HL-60/S4 treated with phorbol 12-myristate 13-acetate at 8.2 ng/mL for 4 days and 3 days (cell line): ENCODE measurements around the gene RGS6.

Source experiments
- in situ Hi-C: fragments of 300-500 bp; cut with MboI; formaldehyde crosslinking; loops from 2 replicates; pipeline ENCODE4 v1.15.0; 2022; ENCODE audit warnings: low sequenced_read_pairs

RGS6 gene

DNA sequence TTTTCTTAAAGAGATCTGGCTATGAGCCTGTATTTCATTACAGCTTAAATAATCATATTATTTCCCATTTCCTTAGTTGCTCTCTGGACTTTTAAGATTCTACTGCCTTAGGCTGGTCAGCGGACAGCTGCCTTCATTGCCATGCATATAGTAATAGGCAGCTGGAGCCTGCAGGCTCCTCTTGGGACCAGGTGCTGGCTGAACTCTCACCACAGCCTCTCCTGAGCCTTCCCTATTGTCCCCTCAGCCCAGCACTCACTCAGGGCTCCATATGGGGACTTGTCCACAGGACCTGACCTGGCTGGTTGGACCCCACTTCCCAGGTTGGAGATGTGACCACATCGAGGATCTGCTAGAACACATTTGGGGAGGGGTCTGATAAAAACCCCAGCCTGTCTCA lies 556.3 kb downstream of the RGS6 start:
- in situ Hi-C loops = no loop called here

- in situ Hi-C loops = no loop called here
Measured at GRCh38 chr14:72492196-72492595, 560.0 kb downstream of the RGS6 start.

DNA sequence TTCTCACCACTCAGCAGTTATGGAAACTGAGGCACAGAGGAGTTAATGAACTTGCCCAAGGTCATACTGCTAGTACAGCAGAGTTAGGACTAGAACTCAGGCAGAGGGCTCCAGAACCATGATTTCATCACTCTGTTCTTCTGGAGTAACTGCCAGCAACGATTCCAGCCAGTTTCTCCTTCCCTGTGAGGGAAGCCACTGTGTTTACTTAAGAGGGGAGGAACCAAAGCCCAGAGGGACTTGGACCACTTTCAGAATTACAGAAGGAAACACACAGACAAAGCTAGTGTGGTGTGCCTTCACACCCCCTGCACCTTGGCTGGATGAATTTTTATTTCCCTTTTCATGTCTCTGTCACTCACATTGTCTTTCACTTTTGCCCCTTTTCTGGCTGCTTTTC lies 563.4 kb downstream of the RGS6 start:
- in situ Hi-C loops = no loop called here

DNA sequence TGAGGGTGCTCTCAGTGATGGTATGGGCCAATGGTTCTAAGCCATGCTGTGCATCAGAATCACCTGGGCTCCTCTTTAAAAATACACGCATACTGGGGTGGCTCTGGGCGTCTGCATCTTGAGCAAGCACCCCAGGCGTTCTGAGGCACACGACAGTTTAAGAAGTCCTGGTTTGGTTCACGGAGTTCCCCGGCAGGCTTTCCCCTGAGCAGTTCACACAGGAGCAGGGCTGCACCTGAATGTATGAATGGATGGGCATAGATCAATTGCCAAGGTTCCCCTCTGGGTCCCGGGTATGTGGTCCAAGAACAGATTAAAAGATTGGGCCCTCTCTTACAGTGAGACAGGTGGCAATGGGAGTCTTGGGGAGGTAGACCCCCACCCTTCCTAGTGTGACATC lies 566.4 kb downstream of the RGS6 start:
- in situ Hi-C loops = no loop called here

GRCh38 chr14:72499746-72500145 lies 567.5 kb downstream of the RGS6 start:
- in situ Hi-C loops = no loop called here

DNA sequence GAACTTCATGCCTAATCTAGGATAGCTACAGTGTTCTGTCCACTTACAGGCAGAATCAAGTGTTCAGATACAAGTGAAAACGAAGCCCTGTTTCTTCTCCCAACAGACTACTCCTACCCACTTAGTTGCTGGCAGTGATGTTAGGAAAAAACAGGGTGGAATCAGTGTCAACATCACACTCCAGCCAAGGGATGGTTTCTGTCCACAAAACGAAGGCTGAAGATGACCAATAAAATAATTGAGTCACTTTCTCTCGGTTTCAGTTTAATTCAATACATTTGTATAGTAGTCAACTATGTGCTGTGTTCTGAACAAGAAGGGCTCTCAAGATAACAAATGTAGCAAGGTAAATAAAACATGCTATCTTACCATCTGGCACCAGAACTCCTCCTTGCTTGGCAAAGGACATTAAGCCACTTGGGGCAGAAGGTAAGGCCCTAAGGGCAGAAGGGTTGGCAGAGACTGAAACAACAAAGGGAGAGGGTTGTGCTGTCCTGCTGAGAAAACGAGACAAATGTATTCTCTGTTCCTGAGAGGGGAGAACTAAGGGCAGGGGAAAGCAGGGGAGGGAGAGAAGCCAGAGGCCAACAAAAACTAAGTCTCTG lies 568.1 kb downstream of the RGS6 start:
- in situ Hi-C loops = no loop called here

- in situ Hi-C loops = no loop called here
Measured at GRCh38 chr14:72501439-72501838, 569.2 kb downstream of the RGS6 start.

DNA sequence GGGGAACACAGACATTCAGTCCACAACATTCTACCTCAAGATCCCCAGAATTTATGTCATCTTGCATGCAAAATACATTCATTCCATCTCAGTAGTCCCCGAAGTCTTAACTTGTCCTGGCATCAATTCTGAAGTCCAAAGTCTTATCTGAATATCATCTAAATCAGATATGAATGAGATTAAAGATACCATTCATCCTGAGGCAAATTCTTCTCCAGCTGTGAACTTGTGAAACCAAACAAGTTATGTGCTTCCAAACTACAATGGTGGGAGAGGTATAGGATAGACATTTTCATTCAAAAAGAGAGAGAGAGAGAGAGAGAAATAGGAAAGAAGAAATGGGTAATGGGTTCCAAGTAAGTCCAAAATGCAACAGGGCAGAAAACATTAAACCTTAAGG lies 571.0 kb downstream of the RGS6 start:
- in situ Hi-C loops = no loop called here

GRCh38 chr14:72503696-72504368 lies 571.6 kb downstream of the RGS6 start:
- in situ Hi-C loops = no loop called here

DNA sequence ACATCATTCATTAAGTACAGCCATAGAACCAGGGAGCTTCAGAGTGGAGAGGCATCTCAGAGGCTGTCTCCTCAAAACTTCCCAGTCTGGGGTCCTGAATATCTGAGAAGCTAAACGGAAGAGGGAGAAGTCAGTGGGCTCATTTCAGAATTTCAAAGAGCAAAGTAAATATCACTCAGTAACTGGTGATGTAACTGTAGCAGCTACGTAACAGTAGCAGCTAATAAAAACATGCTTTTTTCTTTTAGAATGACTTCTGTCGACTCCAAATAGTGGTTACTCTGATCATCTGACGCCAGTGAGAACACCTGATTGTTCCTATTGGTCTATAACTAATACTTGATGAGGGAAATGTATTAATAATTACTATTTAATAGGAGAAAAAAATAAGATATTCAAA lies 578.3 kb downstream of the RGS6 start:
- in situ Hi-C loops = loop anchor here (10.0 kb wide), 1 partner anchor 424 kb away; no protein-coding TSS in a partner anchor

DNA sequence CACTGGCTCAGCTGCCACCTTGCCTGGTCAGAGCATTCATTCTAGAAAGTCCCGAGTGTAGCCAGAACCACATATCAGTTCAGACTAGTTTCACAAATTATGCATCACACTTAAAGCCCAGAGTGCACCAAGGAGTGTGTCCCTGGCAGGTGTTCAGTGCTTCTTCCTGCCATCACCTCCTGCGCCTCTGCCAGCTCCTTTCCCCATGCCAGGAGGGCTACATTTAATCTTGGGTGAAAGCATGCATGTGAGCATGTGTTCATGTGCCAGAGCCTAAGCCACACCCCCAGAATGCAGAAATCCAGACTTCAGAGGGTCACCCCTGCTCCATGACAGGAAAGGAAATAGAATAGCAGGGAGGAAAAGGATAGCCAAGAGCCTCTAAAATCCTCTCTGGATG lies 580.1 kb downstream of the RGS6 start:
- in situ Hi-C loops = loop anchor here (10.0 kb wide), 1 partner anchor 423 kb away; no protein-coding TSS in a partner anchor

DNA sequence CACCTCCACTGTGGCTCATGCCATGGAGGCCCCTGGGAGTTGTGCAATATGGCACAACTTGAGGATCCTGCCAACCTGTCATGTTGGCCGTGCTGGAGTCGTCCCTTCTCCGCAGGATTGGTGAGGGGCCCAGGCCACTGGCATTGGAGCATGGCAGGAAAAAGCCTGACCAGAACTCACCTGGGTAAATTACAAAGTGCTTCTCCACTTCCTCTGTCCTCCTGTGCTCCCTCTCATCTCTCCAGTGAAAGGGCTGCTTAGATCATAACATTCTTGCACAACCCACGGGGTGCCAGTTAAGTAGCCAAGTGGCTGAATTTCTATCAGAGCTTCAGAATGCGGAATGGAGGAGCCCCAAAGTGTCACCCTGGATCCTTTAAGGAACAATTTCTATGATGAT lies 580.7 kb downstream of the RGS6 start:
- in situ Hi-C loops = loop anchor here (10.0 kb wide), 1 partner anchor 422 kb away; no protein-coding TSS in a partner anchor

- in situ Hi-C loops = loop anchor here (10.0 kb wide), 1 partner anchor 421 kb away; no protein-coding TSS in a partner anchor
Measured at GRCh38 chr14:72513346-72513745, 581.1 kb downstream of the RGS6 start.

- in situ Hi-C loops = loop anchor here (10.0 kb wide), 1 partner anchor 421 kb away; no protein-coding TSS in a partner anchor
Measured at GRCh38 chr14:72513965-72514659, 581.9 kb downstream of the RGS6 start.

GRCh38 chr14:72514660-72515025 lies 582.4 kb downstream of the RGS6 start:
- in situ Hi-C loops = loop anchor here (10.0 kb wide), 1 partner anchor 420 kb away; no protein-coding TSS in a partner anchor

GRCh38 chr14:72515779-72516770 lies 583.8 kb downstream of the RGS6 start:
- in situ Hi-C loops = loop anchor here (10.0 kb wide), 1 partner anchor 419 kb away; no protein-coding TSS in a partner anchor

DNA sequence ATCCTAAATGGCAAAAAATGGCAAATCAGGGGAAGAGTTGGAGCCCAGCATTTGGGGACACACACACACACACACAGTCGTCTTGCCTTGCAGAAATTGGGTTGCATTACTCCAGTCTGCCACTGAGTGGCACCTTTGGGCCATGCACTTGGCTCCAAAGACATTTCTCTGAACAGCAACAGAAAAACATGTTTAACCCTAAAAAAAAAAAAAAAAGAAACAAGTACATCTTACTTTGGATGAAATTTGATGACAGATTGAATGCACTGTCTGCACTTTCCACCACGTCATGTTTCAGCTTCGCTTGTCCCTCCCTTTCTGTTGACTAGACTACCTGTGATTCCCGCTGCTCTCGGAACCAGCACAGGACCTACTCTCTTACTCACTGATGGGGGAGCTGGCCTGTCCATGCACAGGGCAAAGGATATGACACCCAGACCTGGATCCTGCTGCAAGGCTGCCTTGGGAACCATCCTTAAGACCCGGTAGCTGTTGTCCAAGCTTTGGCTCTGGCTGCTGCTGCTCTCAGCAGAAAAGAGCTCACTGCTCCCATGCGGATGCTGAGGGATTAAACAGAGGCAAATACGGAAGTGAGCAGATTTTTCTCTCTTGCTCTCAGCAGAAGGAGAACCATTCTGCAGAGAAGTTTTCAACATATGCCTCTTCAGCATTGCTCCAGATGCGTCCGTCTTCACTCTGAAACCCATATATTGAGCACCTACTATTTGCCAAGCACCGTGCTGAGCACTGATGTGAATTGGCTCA lies 584.9 kb downstream of the RGS6 start:
- in situ Hi-C loops = loop anchor here (10.0 kb wide), 1 partner anchor 418 kb away; no protein-coding TSS in a partner anchor

DNA sequence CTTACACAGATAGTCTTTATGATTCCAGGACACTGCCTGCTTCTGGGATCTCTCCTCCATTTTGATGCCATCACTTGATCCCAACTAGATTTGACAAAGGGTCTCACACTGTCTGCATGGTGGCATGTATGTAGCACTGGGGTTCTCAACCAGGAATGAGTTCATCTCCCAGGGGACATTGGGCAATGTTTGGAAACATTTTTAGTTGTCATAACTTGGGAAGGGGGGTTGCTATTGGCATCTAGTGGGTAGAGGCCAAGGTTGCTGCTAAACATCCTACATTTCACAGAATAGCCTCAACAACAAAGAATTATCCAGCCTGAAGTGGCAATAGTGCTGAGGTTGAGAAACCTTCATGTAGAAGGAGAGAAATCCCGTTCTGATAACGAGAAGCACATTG lies 585.5 kb downstream of the RGS6 start:
- in situ Hi-C loops = loop anchor here (10.0 kb wide), 1 partner anchor 417 kb away; no protein-coding TSS in a partner anchor

DNA sequence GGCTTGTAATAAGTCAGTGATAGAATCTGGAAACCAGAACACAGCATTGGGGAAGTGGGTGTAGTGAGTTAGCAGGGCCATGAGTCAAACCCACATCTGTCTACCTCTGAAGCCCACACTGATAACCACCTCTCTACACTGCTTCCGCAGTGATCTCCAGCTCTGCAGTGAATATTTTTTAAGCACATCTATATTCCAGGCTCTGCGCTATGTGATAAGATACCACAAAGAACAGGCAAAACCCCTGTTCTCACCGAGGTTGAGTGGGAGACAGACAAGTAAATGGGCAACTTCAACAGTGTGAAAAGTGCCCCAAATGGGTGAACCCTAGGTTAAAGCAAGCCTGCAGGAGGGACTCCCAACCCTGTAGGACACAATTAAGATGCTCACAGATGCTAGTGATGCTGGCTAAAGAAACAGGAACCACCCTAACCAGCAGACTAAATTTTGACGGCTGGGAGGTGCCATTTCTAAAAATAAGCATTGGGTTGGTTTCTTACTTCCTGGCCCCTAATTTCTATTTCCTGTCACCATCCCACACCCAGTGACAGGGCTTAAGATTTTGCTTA lies 586.7 kb downstream of the RGS6 start:
- in situ Hi-C loops = loop anchor here (10.0 kb wide), 1 partner anchor 416 kb away; no protein-coding TSS in a partner anchor
